HL-60 (cell line): ENCODE results near the gene RASGRP2.

ENCODE experiments used
- POLR2AphosphoS5 ChIP-seq: IDR thresholded peaks from 2 replicates; pipeline ENCODE4 v1.6.1; 2012; ENCODE audit warnings: low read depth
- TF ChIP-seq, protein P1 (sequence below): IDR thresholded peaks from one replicate; pipeline ENCODE4 v1.5.1; 2011; ENCODE audit warnings: low read length, control low read depth, inconsistent platforms; ENCODE audit not compliant: insufficient read depth

DNA sequence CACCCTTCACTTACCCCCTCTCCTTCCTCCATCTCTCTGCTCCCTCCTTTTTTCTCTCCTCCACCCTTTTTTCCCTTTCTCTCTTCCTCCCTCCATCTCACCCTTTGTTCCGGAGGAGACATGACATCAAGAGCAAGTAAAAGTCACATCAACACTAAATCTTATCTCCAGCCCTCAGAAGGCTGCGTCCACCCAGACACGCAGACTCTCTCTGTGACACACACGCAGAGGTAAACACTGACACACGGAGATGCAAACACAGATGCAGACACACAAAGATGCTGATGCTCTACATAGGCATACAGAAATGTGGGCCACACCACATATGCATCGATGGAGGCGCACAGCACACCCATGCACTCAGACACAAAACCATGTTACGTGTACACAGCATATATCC lies 47.9 kb downstream of the RASGRP2 start:
- TF ChIP-seq, protein P1, sequence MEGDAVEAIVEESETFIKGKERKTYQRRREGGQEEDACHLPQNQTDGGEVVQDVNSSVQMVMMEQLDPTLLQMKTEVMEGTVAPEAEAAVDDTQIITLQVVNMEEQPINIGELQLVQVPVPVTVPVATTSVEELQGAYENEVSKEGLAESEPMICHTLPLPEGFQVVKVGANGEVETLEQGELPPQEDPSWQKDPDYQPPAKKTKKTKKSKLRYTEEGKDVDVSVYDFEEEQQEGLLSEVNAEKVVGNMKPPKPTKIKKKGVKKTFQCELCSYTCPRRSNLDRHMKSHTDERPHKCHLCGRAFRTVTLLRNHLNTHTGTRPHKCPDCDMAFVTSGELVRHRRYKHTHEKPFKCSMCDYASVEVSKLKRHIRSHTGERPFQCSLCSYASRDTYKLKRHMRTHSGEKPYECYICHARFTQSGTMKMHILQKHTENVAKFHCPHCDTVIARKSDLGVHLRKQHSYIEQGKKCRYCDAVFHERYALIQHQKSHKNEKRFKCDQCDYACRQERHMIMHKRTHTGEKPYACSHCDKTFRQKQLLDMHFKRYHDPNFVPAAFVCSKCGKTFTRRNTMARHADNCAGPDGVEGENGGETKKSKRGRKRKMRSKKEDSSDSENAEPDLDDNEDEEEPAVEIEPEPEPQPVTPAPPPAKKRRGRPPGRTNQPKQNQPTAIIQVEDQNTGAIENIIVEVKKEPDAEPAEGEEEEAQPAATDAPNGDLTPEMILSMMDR: no peak
- no peak for TF ChIP-seq POLR2AphosphoS5
